Spleen (tissue), 11 donors: Measurements from ENCODE around the gene TBC1D9B. TPM values are rescaled to one million over a fixed set of nuclear protein-coding genes. Genes with fewer than 3 reads are reported as not detected.

ENCODE experiments used
- DNase-seq: peaks from one replicate; pipeline ENCODE4 v3.0.0-alpha.2; 2020
- H3K27ac ChIP-seq, 8 donors: fragments of 200-600 bp; sonication (generic) in 7 of 8; 1 replicate in 4 of 8; 2 replicates in 4 of 8; pipeline versions ENCODE4 v1.5.0 to v1.8.0; 2016 to 2021; ENCODE audit warnings: inconsistent platforms in 4 of 8, mild to moderate bottlenecking in 4 of 8, moderate library complexity in 1 of 8
- H3K27me3 ChIP-seq, 7 donors: fragments of 200-600 bp; sonication (generic) in 6 of 7; replicated peaks in 1 of 7; 1 replicate in 4 of 7; 2 replicates in 3 of 7; pipeline versions ENCODE4 v1.5.0 to v1.8.0; 2016 to 2021; ENCODE audit warnings: inconsistent platforms in 3 of 7, mild to moderate bottlenecking in 1 of 7
- H3K36me3 ChIP-seq, 6 donors: fragments of 200-600 bp; sonication (generic) in 5 of 6; 1 replicate in 4 of 6; 2 replicates in 2 of 6; pipeline versions ENCODE4 v1.5.0 to v1.8.0; 2016 to 2021; ENCODE audit warnings: inconsistent platforms in 2 of 6
- H3K4me1 ChIP-seq, 6 donors: fragments of 200-600 bp; sonication (generic) in 5 of 6; 1 replicate in 3 of 6; 2 replicates in 3 of 6; pipeline versions ENCODE4 v1.5.0 to v1.8.0; 2016 to 2021; ENCODE audit warnings: inconsistent platforms in 3 of 6
- H3K4me3 ChIP-seq, 8 donors: fragments of 200-600 bp; sonication (generic) in 7 of 8; 1 replicate in 4 of 8; 2 replicates in 4 of 8; pipeline versions ENCODE4 v1.5.0 to v1.8.0; 2016 to 2021; ENCODE audit warnings: inconsistent platforms in 4 of 8, mild to moderate bottlenecking in 4 of 8, moderate library complexity in 2 of 8
- H3K9me3 ChIP-seq, 8 donors: fragments of 200-600 bp; sonication (generic) in 7 of 8; 1 replicate in 4 of 8; 2 replicates in 4 of 8; pipeline versions ENCODE4 v1.5.0 to v1.8.0; 2016 to 2021; ENCODE audit warnings: inconsistent platforms in 4 of 8
- CTCF ChIP-seq, 11 experiments: fragments of 200-600 bp in 7 of 11; fragments of 450-650 bp in 4 of 11; sonication (generic) in 4 of 11; IDR thresholded peaks in 8 of 11; conservative IDR thresholded peaks in 3 of 11; 1 replicate in 7 of 11; 2 replicates in 4 of 11; pipeline versions ENCODE4 v1.4.0 to v1.8.0; 2016 to 2021; ENCODE audit warnings: antibody characterized with exemption in 11 of 11, inconsistent platforms in 4 of 11, mild to moderate bottlenecking in 1 of 11
- POLR2A ChIP-seq, 3 donors: fragments of 450-650 bp; IDR thresholded peaks; one replicate each; pipeline ENCODE4 v1.5.1; 2017; ENCODE audit warnings: antibody characterized with exemption in 3 of 3, mild to moderate bottlenecking in 1 of 3
- POLR2AphosphoS5 ChIP-seq, 3 donors: sonication (generic); formaldehyde crosslinking; IDR thresholded peaks; one replicate each; pipeline ENCODE4 v1.5.1; 2017; ENCODE audit warnings: antibody characterized with exemption in 3 of 3
- WGBS, 5 donors: extraction: QIAGEN DNeasy Blood & Tissue Kit in 3 of 5; methylation state at CpG; one replicate each; pipeline versions ENCODE4 v1.1.5 to v1.1.7; 2013 to 2018; 5-methylcytosine and 5-hydroxymethylcytosine counted together
- intact Hi-C: fragments of 100-400 bp; cut with DNase I; formaldehyde crosslinking; loops from one replicate; pipeline ENCODE4 v1.15.0; 2023; ENCODE audit warnings: low total_unique reads
- polyA plus RNA-seq, 3 donors: library from polyadenylated mRNA; stranded (reverse); fragments of 200-250 nt; gene quantifications; one replicate each; pipeline ENCODE4 v1.2.1, GENCODE V29; 2013
- total RNA-seq, 7 donors: library from RNA; depleted of rRNA in 3 of 7; stranded (reverse); fragments of >200 nt in 3 of 7; fragmentation: NEBNext Ultra II Directional in 4 of 7; extraction: Animal tissue kit (Norgen Biotek cat#: 25700) in 4 of 7; gene quantifications; one replicate each; pipeline versions ENCODE4 v1.1.0 to v1.2.1, GENCODE V29; 2016 to 2021
- donor health status: healthy with polysubstance abuse.
- donor health status: DM: no; HTN: no; CAD: no; lungs with moderate emphysema.
- donor health status: DM: no; HTN: no; CAD: no.
- donor health status: Bipolar disorder and iron deficiency.
- donor health status: healthy.
- donor health status: DM: no; HTN: no; CAD: no.
- donor health status: DM: yes; HTN: yes; CAD: no.

Gene TBC1D9B
- total and polyA plus RNA-seq, 10 donors = 29.5 to 140 (median 109) TPM

GRCh38 chr5:179862296-179862695 is 45.4 kb downstream of the TBC1D9B start:
- intact Hi-C loops = no loop called here
- Histone ChIP-seq H3K4me1 (peaks cover 4 to 40% (median 20%) of the 10 kb centered on the region in 6 donors), H3K9me3 (peaks cover 0 to 6% (median 0%) of the 10 kb centered on the region in 8 donors), H3K27ac (no peak overlapping the region), H3K4me3 (no peak overlapping the region), H3K27me3 (no peaks in the 10 kb centered on the region), H3K36me3 (peaks cover 0 to 56% (median 31%) of the 10 kb centered on the region in 6 donors)
- TF ChIP-seq CTCF (IDR thresholded peaks at IDR 0.05 in 8 of 11, conservative IDR thresholded peaks at IDR 0.05 in 3 of 11) = no peak
- no peak for DNase-seq
- 96 to 100% (median 100%) methylated on average over 2 of the region's 2 CpGs; no CpG with 5 or more reads in 1 of the 5 donors for WGBS, 5 donors

- intact Hi-C loops = no loop called here
- Histone ChIP-seq H3K36me3 (peaks cover 0 to 36% (median 27%) of the 10 kb centered on the region in 6 donors), H3K27me3 (no peaks in the 10 kb centered on the region), H3K4me1 (peaks cover 10 to 43% (median 24%) of the 10 kb centered on the region in 6 donors), H3K4me3 (no peak overlapping the region), H3K27ac (no peak overlapping the region), H3K9me3 (peaks cover 0 to 6% (median 0%) of the 10 kb centered on the region in 8 donors)
- TF ChIP-seq POLR2AphosphoS5 (IDR thresholded peaks at IDR 0.05) (no peak), CTCF (IDR thresholded peaks at IDR 0.05 in 8 of 11, conservative IDR thresholded peaks at IDR 0.05 in 3 of 11) (no peak), POLR2A (IDR thresholded peaks at IDR 0.05) (no peak)
- DNase-seq = no peak
- 68 to 90% (median 84%) methylated on average over 11 of the region's 11 CpGs for WGBS, 5 donors
Observed at GRCh38 chr5:179860301-179860700, 47.4 kb downstream of the TBC1D9B start.

GRCh38 chr5:179858586-179859427 is 48.9 kb downstream of the TBC1D9B start, which contains the start of gene MRNIP:
Gene MRNIP (minus strand): TSS chr5:179858817. CDS start chr5:179858796, 21 bp downstream.
- H3K4me1 ChIP-seq = peaks cover 10 to 54% (median 26%) of the 10 kb centered on the region in 6 donors
- 0 to 1% (median 0%) methylated on average over 39 to 90 of the region's 90 CpGs for WGBS, 5 donors
- H3K27ac ChIP-seq = peak within 1 kb of the TSS; percentile 71 to 92 (median 88)
- peak in 3 of 11 experiments; percentile 9 to 37 (median 17) for TF ChIP-seq CTCF (IDR thresholded peaks at IDR 0.05 in 8 of 11, conservative IDR thresholded peaks at IDR 0.05 in 3 of 11)
- peak in 1 of 3 donors; percentile 3 for TF ChIP-seq POLR2A (IDR thresholded peaks at IDR 0.05)
- peak; percentile 88 to 95 (median 94) for TF ChIP-seq POLR2AphosphoS5 (IDR thresholded peaks at IDR 0.05)
- peak within 1 kb of the TSS; percentile 88 to 100 (median 99) for H3K4me3 ChIP-seq
- H3K36me3 ChIP-seq = peaks cover 0 to 21% (median 16%) of the 10 kb centered on the region in 6 donors
- H3K9me3 ChIP-seq = peaks cover 0 to 6% (median 0%) of the 10 kb centered on the region in 8 donors
- intact Hi-C loops = loop anchor here (10.0 kb wide), 1 partner anchor 54 kb away; the partner anchor contains the start of gene MGAT4B
- peak; percentile 100 for DNase-seq
- H3K27me3 ChIP-seq = no peaks in the 10 kb centered on the region

- H3K27me3 ChIP-seq = no peaks in the 10 kb centered on the region
- peak; percentile 89 for DNase-seq
- peak overlapping the region; percentile 88 to 100 (median 99) for H3K4me3 ChIP-seq
- TF ChIP-seq POLR2A (IDR thresholded peaks at IDR 0.05) (no peak), CTCF (IDR thresholded peaks at IDR 0.05 in 8 of 11, conservative IDR thresholded peaks at IDR 0.05 in 3 of 11) (no peak), POLR2AphosphoS5 (IDR thresholded peaks at IDR 0.05) (no peak)
- peaks cover 10 to 57% (median 32%) of the 10 kb centered on the region in 6 donors for H3K4me1 ChIP-seq
- H3K36me3 ChIP-seq = peaks cover 0 to 17% (median 11%) of the 10 kb centered on the region in 6 donors
- 0 to 1% (median 0%) methylated on average over 15 to 32 of the region's 32 CpGs for WGBS, 5 donors
- H3K27ac ChIP-seq = peak overlapping the region; percentile 71 to 92 (median 88)
- intact Hi-C loops = loop anchor here (10.0 kb wide), 1 partner anchor 53 kb away; the partner anchor contains the start of gene MGAT4B
- H3K9me3 ChIP-seq = peaks cover 0 to 6% (median 0%) of the 10 kb centered on the region in 8 donors
Observed at GRCh38 chr5:179858241-179858585, 49.5 kb downstream of the TBC1D9B start.
